Dermis blood vessel endothelial cell (primary cell): ENCODE data around the gene KRTAP5-6. TPM values are rescaled to one million over a fixed set of nuclear protein-coding genes. Genes with fewer than 3 reads are reported as not detected.

ENCODE experiments used
- total RNA-seq: library from RNA; depleted of rRNA; stranded (reverse); fragments of >200 nt; gene quantifications from 2 replicates; pipeline ENCODE4 v1.2.3, GENCODE V29; 2014

Gene KRTAP5-6
- total RNA-seq, 1 donor from 2014 or later: not detected

Other genes with a start within 250 kb of the KRTAP5-6 start
- gene MOB2, start 210.4 kb upstream of the KRTAP5-6 start, total RNA-seq: 44.6 and 47.0 TPM in 2 replicates
- 0.37 and 1.2 TPM in 2 replicates for gene DUSP8, start 124.9 kb upstream of the KRTAP5-6 start, total RNA-seq
- not detected in 2 replicates for gene KRTAP5-1, start 111.9 kb upstream of the KRTAP5-6 start, total RNA-seq
- not detected in 2 replicates for gene KRTAP5-2, start 98.9 kb upstream of the KRTAP5-6 start, total RNA-seq
- gene KRTAP5-3, start 88.7 kb upstream of the KRTAP5-6 start, total RNA-seq: not detected in 2 replicates
- gene KRTAP5-4, start 75.1 kb upstream of the KRTAP5-6 start, total RNA-seq: not detected in 2 replicates
- not detected in 2 replicates for gene KRTAP5-5, start 67.4 kb upstream of the KRTAP5-6 start, total RNA-seq
- gene IFITM10, start 53.4 kb downstream of the KRTAP5-6 start, total RNA-seq: 0.33 and 1.5 TPM in 2 replicates
- 383 and 407 TPM in 2 replicates for gene CTSD, start 66.7 kb downstream of the KRTAP5-6 start, total RNA-seq
- gene SYT8, start 137.8 kb downstream of the KRTAP5-6 start, total RNA-seq: not detected in 2 replicates
- not detected in 2 replicates for gene TNNI2, start 141.8 kb downstream of the KRTAP5-6 start, total RNA-seq
- gene LSP1, start 155.9 kb downstream of the KRTAP5-6 start, total RNA-seq: 0.42 TPM in 1 of 2 replicates, not detected in the other
- not detected in 2 replicates for gene PRR33, start 194.7 kb downstream of the KRTAP5-6 start, total RNA-seq
- not detected in 2 replicates for gene TNNT3, start 222.5 kb downstream of the KRTAP5-6 start, total RNA-seq